ENCODE measurements around the gene ECM1.

GRCh38 chr1:150525348-150525747, 17.4 kb downstream of the ECM1 start:
- TF ChIP-seq CTCF (conservative IDR thresholded peaks at IDR 0.05 in 1 of 2, IDR thresholded peaks at IDR 0.05 in 1 of 2; ENCODE audit: low read depth in 1 of 2, low read length in 2 of 2) (no peak), EZH2 (IDR thresholded peaks at IDR 0.05; ENCODE audit: low read length, missing control alignments) (no peak)
